IPS-20b (cell line): ENCODE results near the gene EDARADD.
"Not testable (repeated sequence)": the region's sequence is repeated elsewhere in the genome, so short reads cannot be mapped to it uniquely, and the experiment has no call there.

Experiments used
- H3K27ac ChIP-seq: one replicate; pipeline ENCODE4 v1.5.1; 2013; ENCODE audit warnings: low read length
- H3K27me3 ChIP-seq: 2 replicates; pipeline ENCODE4 v1.6.1; 2013; ENCODE audit warnings: mild to moderate bottlenecking, low read length, inconsistent platforms; ENCODE audit not compliant: insufficient read depth
- H3K36me3 ChIP-seq: 2 replicates; pipeline ENCODE4 v1.6.1; 2013; ENCODE audit warnings: low read depth, mild to moderate bottlenecking, inconsistent platforms, low read length, moderate library complexity; ENCODE audit not compliant: insufficient read depth
- H3K4me1 ChIP-seq: 2 replicates; pipeline ENCODE4 v1.6.1; 2013; ENCODE audit warnings: mild to moderate bottlenecking, control low read depth, inconsistent platforms, low read length, moderate library complexity; ENCODE audit not compliant: insufficient read depth
- H3K4me3 ChIP-seq: 2 replicates; pipeline ENCODE4 v1.5.1; 2013; ENCODE audit warnings: mild to moderate bottlenecking, low read length, inconsistent platforms
- H3K9ac ChIP-seq: 2 replicates; pipeline ENCODE4 v1.6.1; 2013; ENCODE audit warnings: low read depth, mild to moderate bottlenecking, inconsistent platforms, low read length, moderate library complexity
- H3K9me3 ChIP-seq: 2 replicates; pipeline ENCODE4 v1.6.1; 2013; ENCODE audit warnings: mild to moderate bottlenecking, low read depth, low read length, inconsistent platforms; ENCODE audit not compliant: insufficient read depth

The EDARADD gene

DNA sequence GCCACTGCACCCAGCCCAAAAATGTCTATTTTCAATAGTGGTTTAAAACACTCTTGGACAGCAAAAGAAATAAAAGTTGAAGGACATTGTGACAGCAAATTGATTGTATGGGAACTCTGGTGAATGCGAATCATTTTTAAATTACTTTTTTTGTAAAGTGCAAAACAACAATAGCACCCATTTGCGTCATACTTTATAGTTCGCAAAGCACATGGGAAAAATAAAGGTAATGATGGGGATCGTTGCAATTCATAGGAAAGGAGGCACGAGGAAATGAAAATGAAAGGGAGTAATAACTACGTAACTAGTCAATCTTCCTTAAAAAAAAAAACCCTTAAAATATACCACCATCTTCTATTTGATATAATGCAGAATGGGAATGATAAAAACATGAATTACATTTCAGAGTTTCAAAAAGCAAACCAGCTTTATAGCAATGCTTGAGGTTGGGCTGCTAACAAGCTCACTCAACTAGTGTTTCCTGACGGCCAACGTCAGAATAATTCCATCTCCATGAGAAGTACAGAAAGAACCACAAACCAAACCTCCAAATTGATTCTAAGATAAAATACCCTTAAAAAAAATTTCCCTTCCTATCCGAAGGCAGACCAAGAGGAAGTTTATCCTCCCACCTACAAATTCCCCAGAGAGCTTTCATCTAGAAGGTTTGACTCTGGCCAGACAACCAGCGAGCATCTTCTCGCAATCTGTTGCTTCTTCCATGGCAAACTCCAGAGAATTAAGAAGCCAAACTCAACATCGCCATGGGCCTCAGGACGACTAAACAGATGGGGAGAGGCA lies at the start of gene EDARADD:
Gene EDARADD, plus strand, starts transcription at position 606 of the 801 bp plus-strand sequence. Its CDS starts 159 bp downstream, at position 765.
- no peaks in the 10 kb centered on the region for H3K36me3 ChIP-seq
- H3K27ac ChIP-seq: no peak within 1 kb of the TSS
- peaks cover 5% of the 10 kb centered on the region for H3K4me1 ChIP-seq
- H3K4me3 ChIP-seq: peak within 1 kb of the TSS; percentile 93
- H3K27me3 ChIP-seq: peaks cover 41% of the 10 kb centered on the region
- H3K9me3 ChIP-seq: no peaks in the 10 kb centered on the region
- H3K9ac ChIP-seq: peak within 1 kb of the TSS; percentile 65; the same call in 1 of the 2 replicates

- Histone ChIP-seq H3K36me3 (no peaks in the 10 kb centered on the region), H3K27ac (no peak overlapping the region), H3K9me3 (no peaks in the 10 kb centered on the region), H3K27me3 (no peaks in the 10 kb centered on the region), H3K4me3 (no peak overlapping the region), H3K4me1 (no peaks in the 10 kb centered on the region; the same call in 1 of the 2 replicates), H3K9ac (no peak overlapping the region)
Observed at GRCh38 chr1:236345728-236346127, 48.4 kb upstream of the EDARADD start.

DNA sequence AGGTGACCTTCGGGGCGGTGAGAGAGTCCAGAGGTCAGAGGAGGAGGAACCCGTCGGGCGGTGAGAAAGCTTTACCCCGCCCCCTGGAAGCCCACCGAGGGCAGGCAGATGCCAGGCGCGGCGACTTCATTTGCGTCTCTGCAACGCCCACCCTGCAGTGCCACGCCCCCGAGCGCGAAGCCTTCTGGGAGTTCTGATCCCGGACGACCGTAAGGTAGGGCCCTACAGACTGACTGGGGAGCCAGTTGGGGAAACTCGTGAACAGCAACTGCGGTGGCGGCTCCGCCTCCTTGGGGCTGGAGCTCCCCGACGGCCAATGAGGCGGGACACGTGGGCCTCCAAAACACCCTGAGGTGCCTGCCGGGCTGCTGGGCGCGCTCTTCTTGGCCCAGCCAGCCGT lies 46.0 kb upstream of the EDARADD start:
- no peak overlapping the region for H3K4me3 ChIP-seq
- no peak overlapping the region for H3K27ac ChIP-seq
- no peaks in the 10 kb centered on the region for H3K27me3 ChIP-seq
- H3K36me3 ChIP-seq: no peaks in the 10 kb centered on the region
- no peaks in the 10 kb centered on the region; the same call in 1 of the 2 replicates for H3K4me1 ChIP-seq
- no peaks in the 10 kb centered on the region for H3K9me3 ChIP-seq
- no peak overlapping the region for H3K9ac ChIP-seq

DNA sequence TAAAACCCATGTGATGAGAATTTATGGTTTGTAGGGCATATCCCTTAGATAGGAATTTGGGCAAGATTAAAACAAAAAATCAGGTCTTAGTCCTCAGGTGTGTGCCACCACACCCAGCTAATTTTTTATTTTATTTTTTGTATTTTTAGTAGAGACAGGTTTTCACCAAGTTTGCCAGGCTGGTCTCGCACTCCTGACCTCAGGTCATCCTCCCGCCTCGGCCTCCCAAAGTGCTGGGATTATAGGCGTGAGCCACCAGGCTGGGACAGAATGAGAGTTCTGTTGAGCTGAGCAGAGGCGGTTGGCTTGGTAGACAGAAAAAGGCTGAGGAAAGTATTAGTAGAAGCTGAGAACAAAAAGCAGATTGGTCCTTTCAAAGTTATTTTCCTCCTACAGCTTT lies 43.8 kb upstream of the EDARADD start:
- Histone ChIP-seq H3K9me3 (no peaks in the 10 kb centered on the region), H3K27ac (no peak overlapping the region), H3K27me3 (no peaks in the 10 kb centered on the region), H3K36me3 (no peaks in the 10 kb centered on the region), H3K9ac (no peak overlapping the region), H3K4me3 (no peak overlapping the region), H3K4me1 (no peaks in the 10 kb centered on the region)

- Histone ChIP-seq H3K27ac (no peak overlapping the region), H3K27me3 (no peaks in the 10 kb centered on the region), H3K9me3 (no peaks in the 10 kb centered on the region), H3K9ac (no peak overlapping the region), H3K4me3 (no peak overlapping the region), H3K4me1 (no peaks in the 10 kb centered on the region), H3K36me3 (no peaks in the 10 kb centered on the region)
Observed at GRCh38 chr1:236351875-236352573, 42.1 kb upstream of the EDARADD start.

DNA sequence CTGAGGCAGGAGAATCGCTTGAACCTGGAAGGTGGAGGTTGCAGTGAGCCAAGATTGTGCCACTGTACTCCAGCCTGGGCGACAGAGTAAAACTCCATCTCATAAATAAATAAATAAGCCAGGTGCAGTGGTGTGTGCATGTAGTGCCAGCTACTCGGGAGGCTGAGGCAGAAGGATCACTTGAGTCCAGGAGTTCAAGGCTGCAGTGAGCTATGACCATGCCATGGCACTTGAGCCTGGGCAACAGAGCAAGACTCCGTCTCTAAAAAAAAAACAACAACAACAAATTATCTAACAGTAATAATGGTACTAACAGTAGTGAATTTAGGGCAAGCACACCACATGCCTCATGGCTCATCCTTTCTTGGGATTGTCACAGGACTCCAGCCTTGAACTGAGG lies 41.3 kb upstream of the EDARADD start:
- H3K4me1 ChIP-seq, H3K9ac ChIP-seq, H3K9me3 ChIP-seq, H3K36me3 ChIP-seq, H3K27me3 ChIP-seq, H3K27ac ChIP-seq, H3K4me3 ChIP-seq: not testable (repeated sequence)

DNA sequence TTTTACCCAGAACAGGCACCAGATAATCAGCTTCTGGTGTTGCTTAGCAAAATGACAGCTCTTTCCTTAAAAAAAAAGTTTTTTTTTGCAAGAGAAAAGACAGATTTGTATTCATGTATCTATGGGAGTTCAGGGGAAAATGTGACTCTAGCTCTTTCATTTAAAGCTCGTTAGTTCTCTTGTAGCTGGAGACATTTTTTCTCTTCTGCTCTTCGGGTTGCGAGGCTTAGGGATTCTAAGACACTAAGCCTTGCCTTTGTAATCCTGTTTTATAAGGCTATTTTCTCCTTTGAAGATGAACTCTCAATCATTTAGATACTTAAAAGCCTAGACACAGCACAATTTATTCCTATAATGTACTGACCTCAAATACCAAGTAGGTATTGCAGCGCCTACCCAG lies 40.3 kb upstream of the EDARADD start:
- Histone ChIP-seq H3K27ac (no peak overlapping the region), H3K4me3 (no peak overlapping the region), H3K4me1 (no peaks in the 10 kb centered on the region), H3K9ac (no peak overlapping the region), H3K36me3 (no peaks in the 10 kb centered on the region), H3K9me3 (no peaks in the 10 kb centered on the region), H3K27me3 (no peaks in the 10 kb centered on the region)

DNA sequence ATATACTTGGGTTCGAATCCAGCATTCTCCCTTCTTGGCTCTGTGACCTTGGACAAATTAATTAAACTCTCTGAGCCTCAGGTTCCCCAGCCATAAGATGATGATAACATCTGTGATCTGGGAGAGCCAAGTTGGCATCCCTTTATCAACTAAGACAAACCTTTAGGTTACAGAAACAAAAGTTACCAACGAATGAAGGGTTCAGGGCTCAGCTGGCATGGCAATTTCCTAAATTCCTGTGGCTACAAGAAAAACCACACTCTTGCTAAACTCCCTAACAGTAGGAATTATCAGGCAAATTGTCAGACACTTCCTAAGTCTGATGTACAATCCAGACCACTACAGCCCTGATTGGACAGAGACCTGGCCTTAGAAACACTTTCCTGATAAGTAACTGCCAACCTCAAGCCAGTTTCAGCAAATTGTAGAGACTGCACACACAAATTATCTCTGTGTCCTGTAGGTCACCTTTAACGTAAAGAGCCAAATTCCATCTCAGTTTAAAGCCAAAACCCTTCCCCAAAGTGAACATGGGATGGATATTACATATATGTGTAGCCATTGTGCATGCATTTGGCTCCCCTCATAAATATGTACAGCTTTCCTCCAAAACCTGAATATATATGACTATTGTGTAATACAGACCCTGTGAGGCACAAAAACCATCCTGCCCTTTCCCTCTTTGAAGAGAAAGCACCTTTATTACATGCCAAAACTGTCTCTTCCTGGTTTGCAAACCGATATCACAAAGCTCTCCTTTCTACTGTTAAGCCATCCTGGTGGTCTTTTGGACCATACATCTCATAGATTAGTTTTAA lies 39.5 kb upstream of the EDARADD start:
- no peaks in the 10 kb centered on the region for H3K9me3 ChIP-seq
- H3K9ac ChIP-seq: no peak overlapping the region
- H3K36me3 ChIP-seq: no peaks in the 10 kb centered on the region
- no peaks in the 10 kb centered on the region for H3K27me3 ChIP-seq
- H3K27ac ChIP-seq: no peak overlapping the region
- no peak overlapping the region for H3K4me3 ChIP-seq
- no peaks in the 10 kb centered on the region for H3K4me1 ChIP-seq

- Histone ChIP-seq H3K9me3 (no peaks in the 10 kb centered on the region; the same call in 1 of the 2 replicates), H3K4me3 (no peak overlapping the region), H3K9ac (no peak overlapping the region), H3K27me3 (no peaks in the 10 kb centered on the region), H3K36me3 (no peaks in the 10 kb centered on the region), H3K4me1 (no peaks in the 10 kb centered on the region), H3K27ac (no peak overlapping the region)
Observed at GRCh38 chr1:236356141-236356540, 37.9 kb upstream of the EDARADD start.

- H3K27me3 ChIP-seq: no peaks in the 10 kb centered on the region
- no peaks in the 10 kb centered on the region for H3K36me3 ChIP-seq
- H3K4me3 ChIP-seq: no peak overlapping the region
- H3K4me1 ChIP-seq: no peaks in the 10 kb centered on the region
- no peak overlapping the region for H3K9ac ChIP-seq
- H3K9me3 ChIP-seq: no peaks in the 10 kb centered on the region; the same call in 1 of the 2 replicates
- H3K27ac ChIP-seq: no peak overlapping the region
Observed at GRCh38 chr1:236361909-236362590, 32.0 kb upstream of the EDARADD start.

DNA sequence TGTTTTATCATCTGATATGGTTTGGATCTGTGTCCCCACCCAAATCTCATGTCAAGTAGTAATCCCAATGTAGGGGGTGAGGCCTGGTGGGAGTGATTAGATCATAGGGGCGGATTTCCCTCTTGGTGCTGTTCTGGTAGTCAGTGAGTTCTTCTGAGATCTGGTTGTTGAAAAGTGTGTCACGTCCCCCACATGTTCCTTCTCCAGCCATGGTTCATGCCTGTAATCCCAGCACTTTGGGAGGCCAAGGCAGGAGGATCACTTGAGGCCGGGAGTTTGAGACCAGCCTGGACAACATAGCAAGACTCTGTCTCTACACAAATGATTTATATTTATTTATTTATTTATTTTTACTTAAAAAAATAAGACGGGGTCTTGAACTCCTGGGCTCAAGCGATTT lies 30.8 kb upstream of the EDARADD start:
- no peaks in the 10 kb centered on the region; the same call in 1 of the 2 replicates for H3K9me3 ChIP-seq
- H3K9ac ChIP-seq: no peak overlapping the region
- no peaks in the 10 kb centered on the region for H3K4me1 ChIP-seq
- H3K36me3 ChIP-seq: no peaks in the 10 kb centered on the region
- no peak overlapping the region for H3K27ac ChIP-seq
- H3K27me3 ChIP-seq: no peaks in the 10 kb centered on the region
- H3K4me3 ChIP-seq: no peak overlapping the region
